Nasal cavity respiratory epithelium epithelial cell of viscerocranial mucosa (primary cell): ENCODE measurements around the gene TEX11. TPM values are rescaled to one million over a fixed set of nuclear protein-coding genes. Genes with fewer than 3 reads are reported as not detected.

Experiments used
- total RNA-seq: library from RNA; depleted of rRNA; stranded (reverse); fragments of >200 nt; gene quantifications from 2 replicates; pipeline ENCODE4 v1.2.3, GENCODE V29; 2014

Gene TEX11
- not detected in 2 replicates for total RNA-seq

DNA sequence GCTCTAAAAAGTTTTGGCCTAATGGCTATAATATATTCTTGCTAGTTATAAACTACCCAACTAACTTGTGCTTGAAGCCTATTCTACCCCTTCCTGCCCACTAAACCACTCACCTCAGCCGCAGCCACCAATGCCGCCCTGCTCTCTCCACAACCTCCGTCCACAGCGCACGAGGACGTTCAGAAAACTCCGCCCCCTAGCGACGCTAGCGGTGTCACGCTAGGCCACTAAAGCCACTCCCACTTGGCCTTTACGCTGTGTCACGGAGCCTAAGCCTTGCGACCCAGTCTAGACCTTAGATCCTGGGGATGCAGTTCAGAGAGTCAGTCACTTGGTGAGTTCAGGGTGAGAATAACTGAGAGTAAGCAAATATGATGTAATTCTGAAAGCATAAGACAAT lies at the start of gene TEX11:
TEX11 (minus strand) TSS at position 171 of the 400 bp plus-strand sequence. CDS start 922 bp downstream, outside the sequence.

Other genes with a start within 250 kb of the TEX11 start
- not detected in 2 replicates for gene SLC7A3, start 22.4 kb upstream of the TEX11 start, total RNA-seq
- gene SNX12, start 159.6 kb upstream of the TEX11 start, total RNA-seq, result 53.7 and 77.9 TPM in 2 replicates
- gene FOXO4, start 187.1 kb upstream of the TEX11 start, total RNA-seq, result 4.8 and 5.5 TPM in 2 replicates
- gene CXorf65, start 198.0 kb upstream of the TEX11 start, total RNA-seq, result not detected in 2 replicates
- 0.36 TPM in 1 of 2 replicates, not detected in the other for gene IL2RG, start 202.9 kb upstream of the TEX11 start, total RNA-seq
- gene MED12, start 209.9 kb upstream of the TEX11 start, total RNA-seq, result 13.7 and 32.4 TPM in 2 replicates
- gene NLGN3, start 236.1 kb upstream of the TEX11 start, total RNA-seq, result under 0.01 and 0.14 TPM in 2 replicates